Subcutaneous abdominal adipose tissue (tissue), 5 donors: ENCODE data around the gene SCARF2.
"Not testable (repeated sequence)": the region's sequence is repeated elsewhere in the genome, so short reads cannot be mapped to it uniquely, and the experiment has no call there.

Experiments used
- H3K27ac ChIP-seq: one replicate; pipeline ENCODE4 v1.7.0; 2013; ENCODE audit warnings: low read depth, mild to moderate bottlenecking, inconsistent platforms, low read length, moderate library complexity
- H3K27me3 ChIP-seq, 5 donors: one replicate each; pipeline ENCODE4 v1.7.0; 2013; ENCODE audit warnings: low read length in 5 of 5, inconsistent platforms in 1 of 5; ENCODE audit not compliant: control insufficient read depth in 5 of 5, insufficient read depth in 4 of 5
- H3K36me3 ChIP-seq, 5 donors: one replicate each; pipeline ENCODE4 v1.7.0; 2013; ENCODE audit warnings: low read length in 5 of 5; ENCODE audit not compliant: control insufficient read depth in 5 of 5, insufficient read depth in 5 of 5
- H3K4me1 ChIP-seq, 5 donors: one replicate each; pipeline ENCODE4 v1.7.0; 2013; ENCODE audit warnings: low read length in 5 of 5, mild to moderate bottlenecking in 3 of 5, moderate library complexity in 1 of 5; ENCODE audit not compliant: control insufficient read depth in 5 of 5, insufficient read depth in 5 of 5
- H3K4me3 ChIP-seq, 5 donors: one replicate each; pipeline ENCODE4 v1.7.0; 2013; ENCODE audit warnings: low read length in 5 of 5, low read depth in 1 of 5
- H3K9ac ChIP-seq, 5 donors: one replicate each; pipeline ENCODE4 v1.7.0; 2013; ENCODE audit warnings: low read length in 5 of 5, mild to moderate bottlenecking in 4 of 5, moderate library complexity in 3 of 5
- H3K9me3 ChIP-seq, 5 donors: one replicate each; pipeline ENCODE4 v1.7.0; 2013; ENCODE audit warnings: low read length in 5 of 5; ENCODE audit not compliant: control insufficient read depth in 5 of 5
- donor health status: healthy.
- donor health status: healthy.
- donor health status: healthy.
- donor health status: healthy.
- donor health status: healthy.

SCARF2 gene

GRCh38 chr22:20414450-20414849, 23.2 kb downstream of the SCARF2 start:
- Histone ChIP-seq H3K27ac (no peak overlapping the region), H3K4me1 (peaks cover 0 to 5% (median 4%) of the 10 kb centered on the region in 5 donors), H3K36me3 (no peaks in the 10 kb centered on the region), H3K9ac (peak overlapping the region in 2 of 5 donors; percentile 30 to 35), H3K4me3 (no peak overlapping the region), H3K9me3 (no peaks in the 10 kb centered on the region), H3K27me3 (no peaks in the 10 kb centered on the region)

DNA sequence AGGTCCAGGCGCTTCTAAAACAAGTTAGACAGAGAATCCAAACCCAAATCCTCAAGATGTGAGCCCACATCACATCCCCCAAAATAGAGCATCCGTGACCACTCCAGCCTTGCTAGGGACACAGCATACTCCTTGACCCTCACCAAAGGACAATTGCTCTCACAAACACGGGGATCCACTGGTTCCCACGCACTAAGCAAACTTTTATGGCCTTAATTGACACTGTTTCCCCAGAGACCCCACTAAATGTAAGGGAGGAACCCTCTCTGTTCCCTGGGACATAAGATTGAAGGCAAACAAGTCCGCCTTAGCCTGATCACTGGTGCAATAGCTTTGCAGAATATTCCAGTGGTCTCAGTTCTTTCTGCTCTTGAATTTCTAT, 23.6 kb downstream of the SCARF2 start:
- Histone ChIP-seq H3K9me3 (no peaks in the 10 kb centered on the region), H3K4me3 (no peak overlapping the region), H3K27ac (no peak overlapping the region), H3K9ac (peak overlapping the region in 1 of 5 donors; percentile 35), H3K36me3 (no peaks in the 10 kb centered on the region), H3K27me3 (no peaks in the 10 kb centered on the region), H3K4me1 (peaks cover 0 to 5% (median 4%) of the 10 kb centered on the region in 5 donors)

DNA sequence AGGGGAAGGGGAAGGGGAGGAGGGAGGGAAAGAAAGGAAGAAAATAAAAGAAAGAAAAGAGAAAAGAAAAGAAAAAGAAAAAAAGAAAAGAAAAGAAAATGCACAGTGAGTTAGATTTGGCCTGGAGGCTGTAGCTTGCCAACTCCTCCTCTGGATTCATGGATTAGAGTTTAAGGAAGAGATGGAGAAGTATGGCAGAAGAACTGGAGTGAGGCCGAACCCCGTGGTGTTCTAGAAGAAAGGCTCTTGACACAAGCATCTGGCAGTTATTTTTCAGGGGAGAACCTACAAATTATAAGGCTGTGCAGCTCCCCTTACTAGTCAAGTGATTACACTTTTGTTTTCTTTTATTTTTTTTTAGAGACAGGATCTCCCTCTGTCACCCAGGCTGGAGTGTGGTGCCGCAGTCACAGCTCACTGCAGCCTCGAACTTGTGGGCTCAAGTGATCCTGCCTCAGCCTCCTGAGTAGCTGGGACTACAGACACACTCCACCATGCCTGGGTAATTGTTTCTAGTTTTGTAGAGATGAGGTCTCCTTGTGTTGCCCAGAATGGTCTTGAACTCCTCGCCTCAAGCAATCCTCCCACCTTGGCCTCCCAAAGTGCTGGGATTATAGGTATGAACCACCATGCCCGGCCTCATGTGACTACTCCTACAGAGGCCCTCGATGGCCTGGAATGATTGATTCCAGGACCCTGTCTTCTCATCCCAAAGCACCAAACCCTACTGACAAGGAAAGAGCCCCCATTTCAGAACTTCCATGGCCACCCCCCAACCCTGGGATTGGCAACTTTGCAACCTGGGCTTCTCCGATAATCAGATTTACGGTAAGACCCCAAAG, 24.2 kb downstream of the SCARF2 start:
- no peak overlapping the region for H3K27ac ChIP-seq
- no peak overlapping the region for H3K4me3 ChIP-seq
- peaks cover 0 to 3% (median 3%) of the 10 kb centered on the region in 5 donors for H3K4me1 ChIP-seq
- no peaks in the 10 kb centered on the region for H3K9me3 ChIP-seq
- H3K9ac ChIP-seq = no peak overlapping the region
- no peaks in the 10 kb centered on the region for H3K27me3 ChIP-seq
- no peaks in the 10 kb centered on the region for H3K36me3 ChIP-seq

DNA sequence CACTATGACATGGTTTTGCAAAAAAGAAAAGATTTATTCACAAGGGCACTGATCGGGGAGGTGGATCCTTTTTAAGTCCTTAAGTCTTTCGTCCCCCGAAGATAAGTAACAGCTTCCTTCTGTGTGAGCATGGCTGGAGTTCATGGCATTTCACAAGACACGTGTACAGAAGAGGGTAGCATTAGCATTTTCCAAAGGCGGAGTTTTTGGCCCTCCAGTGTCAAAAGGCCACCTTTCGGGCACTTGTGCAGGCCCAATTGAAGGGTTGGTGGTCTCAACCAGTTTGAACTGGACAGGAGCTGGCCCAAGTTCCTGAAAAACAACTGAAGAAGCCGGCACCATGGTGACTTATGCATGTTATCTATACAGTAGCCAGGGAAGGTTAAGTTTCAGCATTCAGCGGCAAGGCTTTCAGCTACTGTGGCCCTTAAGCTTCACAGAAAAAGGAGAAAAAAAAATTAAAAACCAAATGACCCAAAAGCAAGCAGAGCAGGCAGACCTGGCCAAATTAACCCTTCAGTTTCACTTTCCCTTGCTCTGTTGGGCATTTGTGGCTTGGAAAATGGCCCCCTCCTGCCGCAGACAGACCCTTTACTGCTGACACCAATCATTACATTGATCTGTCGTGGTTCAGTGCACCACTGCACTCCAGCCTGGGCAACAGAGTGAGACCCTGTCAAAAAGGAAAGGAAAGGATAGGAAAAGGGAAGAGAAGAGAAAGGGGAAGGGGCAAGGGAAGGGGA, 25.0 kb downstream of the SCARF2 start:
- no peaks in the 10 kb centered on the region for H3K27me3 ChIP-seq

GRCh38 chr22:20409385-20409784, 28.2 kb downstream of the SCARF2 start:
- H3K4me1 ChIP-seq, H3K27ac ChIP-seq, H3K27me3 ChIP-seq, H3K9ac ChIP-seq, H3K9me3 ChIP-seq, H3K4me3 ChIP-seq: not testable (repeated sequence)
- peaks cover 0 to 34% (median 25%) of the 10 kb centered on the region in 5 donors for H3K36me3 ChIP-seq

More for the DNA sequence above, 25.0 kb downstream of the SCARF2 start:
- Histone ChIP-seq H3K36me3 (peaks cover 0 to 4% (median 2%) of the 10 kb centered on the region in 5 donors), H3K4me3 (no peak overlapping the region), H3K4me1 (no peaks in the 10 kb centered on the region), H3K27ac (no peak overlapping the region), H3K9ac (no peak overlapping the region), H3K9me3 (no peaks in the 10 kb centered on the region)

GRCh38 chr22:20408891-20409290, 28.7 kb downstream of the SCARF2 start:
- Histone ChIP-seq H3K4me1 (no peaks in the 10 kb centered on the region), H3K27me3 (no peaks in the 10 kb centered on the region), H3K4me3 (no peak overlapping the region), H3K27ac (no peak overlapping the region), H3K36me3 (peaks cover 0 to 39% (median 26%) of the 10 kb centered on the region in 5 donors), H3K9me3 (no peaks in the 10 kb centered on the region), H3K9ac (no peak overlapping the region)

DNA sequence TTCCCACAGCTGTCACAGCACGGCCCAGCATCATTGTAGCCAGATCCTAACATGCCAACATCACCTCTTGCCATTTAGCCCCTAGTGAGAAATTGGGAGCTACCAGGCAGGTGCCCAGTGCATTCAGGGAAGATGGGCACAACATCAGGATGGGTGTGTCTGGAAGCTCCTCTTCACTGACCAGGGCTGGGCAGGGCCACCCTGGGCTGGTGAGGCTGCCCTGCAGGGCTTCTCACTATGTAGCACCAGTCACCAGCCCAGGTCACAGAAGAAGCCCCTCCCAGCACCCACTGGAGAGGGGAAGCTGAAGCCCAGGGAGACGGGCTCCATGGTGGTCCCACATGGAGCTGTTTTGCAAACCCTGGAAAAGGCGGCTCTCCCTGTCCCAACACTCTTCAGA, 29.8 kb downstream of the SCARF2 start:
- H3K9me3 ChIP-seq = no peaks in the 10 kb centered on the region
- H3K4me3 ChIP-seq = no peak overlapping the region
- H3K9ac ChIP-seq = no peak overlapping the region
- H3K27me3 ChIP-seq = no peaks in the 10 kb centered on the region
- peaks cover 0 to 49% (median 36%) of the 10 kb centered on the region in 5 donors for H3K36me3 ChIP-seq
- no peaks in the 10 kb centered on the region for H3K4me1 ChIP-seq
- no peak overlapping the region for H3K27ac ChIP-seq

DNA sequence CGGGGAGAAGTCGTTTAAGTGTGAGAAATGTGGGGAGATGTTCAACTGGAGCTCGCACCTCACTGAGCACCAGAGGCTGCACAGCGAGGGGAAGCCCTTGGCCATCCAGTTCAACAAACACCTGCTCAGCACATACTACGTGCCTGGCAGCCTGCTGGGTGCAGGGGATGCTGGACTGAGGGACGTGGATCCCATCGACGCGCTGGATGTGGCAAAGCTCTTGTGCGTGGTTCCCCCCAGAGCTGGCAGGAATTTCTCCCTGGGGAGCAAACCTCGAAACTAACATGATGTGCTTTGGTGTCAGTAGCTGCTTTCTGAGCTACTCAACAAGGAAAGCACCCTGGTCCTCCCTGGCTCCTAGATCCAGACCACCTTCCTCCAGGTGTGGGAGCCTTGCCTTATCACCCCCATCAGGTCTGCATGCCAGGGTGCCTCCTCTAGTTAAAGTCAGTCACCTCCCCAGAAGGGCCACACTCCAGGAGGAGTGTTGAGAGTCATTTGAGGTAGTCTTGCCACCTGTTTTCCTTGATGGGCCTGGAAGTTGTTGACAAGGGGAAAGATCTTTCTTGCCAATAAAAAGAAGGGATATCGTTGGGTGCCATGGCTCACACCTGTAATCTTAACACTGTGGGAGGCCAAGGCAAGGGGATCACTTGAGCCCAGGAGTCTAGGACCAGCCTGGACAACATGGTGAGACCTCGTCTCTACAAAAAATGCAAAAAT, 30.8 kb downstream of the SCARF2 start:
- peaks cover 0 to 52% (median 37%) of the 10 kb centered on the region in 5 donors for H3K36me3 ChIP-seq
- H3K4me3 ChIP-seq = no peak overlapping the region
- no peaks in the 10 kb centered on the region for H3K9me3 ChIP-seq
- H3K9ac ChIP-seq = no peak overlapping the region
- H3K27ac ChIP-seq = no peak overlapping the region
- H3K4me1 ChIP-seq = no peaks in the 10 kb centered on the region
- H3K27me3 ChIP-seq = no peaks in the 10 kb centered on the region

- Histone ChIP-seq H3K36me3 (peaks cover 0 to 58% (median 39%) of the 10 kb centered on the region in 5 donors), H3K9ac (no peak overlapping the region), H3K27ac (no peak overlapping the region), H3K27me3 (no peaks in the 10 kb centered on the region), H3K9me3 (no peaks in the 10 kb centered on the region), H3K4me1 (no peaks in the 10 kb centered on the region), H3K4me3 (no peak overlapping the region)
Measured at GRCh38 chr22:20405931-20406685, 31.5 kb downstream of the SCARF2 start.
